HepG2 (cell line): Measurements from ENCODE around the gene PFAS. TPM values are rescaled to one million over a fixed set of nuclear protein-coding genes. Genes with fewer than 3 reads are reported as not detected.

Source experiments
- ATF3 ChIP-seq: sonication (generic); formaldehyde crosslinking; IDR thresholded peaks from 2 replicates; pipeline ENCODE4 v1.4.0; 2020; ENCODE audit warnings: missing genetic modification reagents
- BRCA1 ChIP-seq: sonication (generic); formaldehyde crosslinking; IDR thresholded peaks from 2 replicates; pipeline ENCODE4 v1.4.0; 2020; ENCODE audit warnings: missing genetic modification reagents
- ETV5 ChIP-seq: IDR thresholded peaks from 2 replicates; pipeline ENCODE4 v1.6.1; 2018; ENCODE audit warnings: missing biosample characterization, missing genetic modification reagents, inconsistent platforms, borderline replicate concordance
- EZH2 ChIP-seq: conservative IDR thresholded peaks from 2 replicates; pipeline ENCODE4 v1.6.1; 2012; ENCODE audit warnings: mild to moderate bottlenecking, low read depth, low read length, moderate library complexity
- GFI1 ChIP-seq: sonication (generic); formaldehyde crosslinking; IDR thresholded peaks from 2 replicates; pipeline ENCODE4 v1.5.0; 2020; ENCODE audit warnings: missing genetic modification reagents, mild to moderate bottlenecking, borderline replicate concordance
- HDAC6 ChIP-seq: fragments of 200-600 bp; sonication (generic); IDR thresholded peaks from 2 replicates; pipeline ENCODE4 v1.7.0; 2017; ENCODE audit warnings: mild to moderate bottlenecking, antibody characterized with exemption, low read length, low read depth
- MAFF ChIP-seq: IDR thresholded peaks from 2 replicates; pipeline ENCODE4 v1.6.1; 2011; ENCODE audit warnings: low read depth, low read length, improper control_type of control experiment
- MAZ ChIP-seq, 2 experiments: sonication (generic) in 1 of 2; formaldehyde crosslinking in 1 of 2; IDR thresholded peaks; 2 replicates each; pipeline versions ENCODE4 v1.5.0 to v1.6.1; 2012 to 2020; ENCODE audit warnings: low read depth in 2 of 2, mild to moderate bottlenecking in 2 of 2, borderline replicate concordance in 1 of 2, improper control_type of control experiment in 1 of 2, low read length in 1 of 2, missing genetic modification reagents in 1 of 2, moderate library complexity in 1 of 2
- MED8 ChIP-seq: sonication (generic); formaldehyde crosslinking; IDR thresholded peaks from 2 replicates; pipeline ENCODE4 v1.8.1; 2023; ENCODE audit warnings: mild to moderate bottlenecking, missing genetic modification reagents; ENCODE audit not compliant: insufficient replicate concordance
- MEIS1 ChIP-seq: sonication (generic); formaldehyde crosslinking; IDR thresholded peaks from 2 replicates; pipeline ENCODE4 v1.9.0; 2021; ENCODE audit warnings: mild to moderate bottlenecking, missing genetic modification reagents, moderate library complexity, borderline replicate concordance
- NFIC ChIP-seq: IDR thresholded peaks from 2 replicates; pipeline ENCODE4 v1.6.1; 2012; ENCODE audit warnings: mild to moderate bottlenecking, low read length, inconsistent platforms
- NFKBIZ ChIP-seq: IDR thresholded peaks from 2 replicates; pipeline ENCODE4 v1.6.1; 2018; ENCODE audit warnings: missing genetic modification reagents, missing compliant biosample characterization
- NR0B2 ChIP-seq: sonication (generic); formaldehyde crosslinking; IDR thresholded peaks from 2 replicates; pipeline ENCODE4 v1.4.0; 2020; ENCODE audit warnings: mild to moderate bottlenecking, missing genetic modification reagents
- NR1H2 ChIP-seq: sonication (generic); formaldehyde crosslinking; IDR thresholded peaks from 2 replicates; pipeline ENCODE4 v1.8.1; 2022; ENCODE audit warnings: low read depth, missing genetic modification reagents, borderline replicate concordance
- NR2F1 ChIP-seq, 2 experiments: fragments of 450-650 bp in 1 of 2; formaldehyde crosslinking in 1 of 2; IDR thresholded peaks; 2 replicates each; pipeline versions ENCODE4 v1.5.0 to v1.6.1; 2016 to 2020; ENCODE audit warnings: mild to moderate bottlenecking in 1 of 2, missing compliant biosample characterization in 1 of 2, missing genetic modification reagents in 1 of 2, moderate library complexity in 1 of 2
- SMC3 ChIP-seq: IDR thresholded peaks from 2 replicates; pipeline ENCODE4 v1.6.1; 2011; ENCODE audit warnings: low read length, improper control_type of control experiment
- SP2 ChIP-seq: sonication (generic); formaldehyde crosslinking; IDR thresholded peaks from 2 replicates; pipeline ENCODE4 v1.5.1; 2020; ENCODE audit warnings: mild to moderate bottlenecking, missing genetic modification reagents
- SRY ChIP-seq: sonication (generic); formaldehyde crosslinking; IDR thresholded peaks from 2 replicates; pipeline ENCODE4 v1.8.0; 2022; ENCODE audit warnings: mild to moderate bottlenecking, missing genetic modification reagents
- TEAD3 ChIP-seq: optimal IDR thresholded peaks from 2 replicates; pipeline ENCODE3; 2016; ENCODE audit warnings: borderline replicate concordance
- TP53 ChIP-seq: sonication (generic); formaldehyde crosslinking; conservative IDR thresholded peaks from 2 replicates; pipeline ENCODE4 v1.4.0; 2020; ENCODE audit warnings: missing genetic modification reagents
- UBTF ChIP-seq: sonication (generic); formaldehyde crosslinking; IDR thresholded peaks from 2 replicates; pipeline ENCODE4 v1.4.0; 2020; ENCODE audit warnings: mild to moderate bottlenecking, missing genetic modification reagents
- ZNF230 ChIP-seq: sonication (generic); formaldehyde crosslinking; IDR thresholded peaks from 2 replicates; pipeline ENCODE4 v1.4.0; 2020; ENCODE audit warnings: mild to moderate bottlenecking, missing genetic modification reagents
- ZNF274 ChIP-seq: sonication (generic); formaldehyde crosslinking; IDR thresholded peaks from 2 replicates; pipeline ENCODE4 v1.5.1; 2020; ENCODE audit warnings: mild to moderate bottlenecking, missing genetic modification reagents
- ZNF432 ChIP-seq: sonication (generic); formaldehyde crosslinking; IDR thresholded peaks from 2 replicates; pipeline ENCODE4 v1.5.0; 2020; ENCODE audit warnings: missing genetic modification reagents, mild to moderate bottlenecking, borderline replicate concordance
- ZNF546 ChIP-seq: sonication (generic); formaldehyde crosslinking; conservative IDR thresholded peaks from 2 replicates; pipeline ENCODE4 v1.8.1; 2023; ENCODE audit warnings: mild to moderate bottlenecking, missing genetic modification reagents
- ZNF552 ChIP-seq: sonication (generic); formaldehyde crosslinking; IDR thresholded peaks from 2 replicates; pipeline ENCODE4 v1.9.0; 2022; ENCODE audit warnings: missing genetic modification reagents, mild to moderate bottlenecking, borderline replicate concordance
- ZNF816 ChIP-seq: sonication (generic); formaldehyde crosslinking; IDR thresholded peaks from 2 replicates; pipeline ENCODE4 v1.8.0; 2022; ENCODE audit warnings: missing genetic modification reagents, mild to moderate bottlenecking, borderline replicate concordance
- ZNF841 ChIP-seq: sonication (generic); formaldehyde crosslinking; IDR thresholded peaks from 2 replicates; pipeline ENCODE4 v1.8.1; 2023; ENCODE audit warnings: missing genetic modification reagents, borderline replicate concordance
- polyA plus RNA-seq, 8 experiments: library from polyadenylated mRNA; depleted of rRNA in 3 of 8; stranded (reverse) in 7 of 8; unstranded in 1 of 8; fragments of >200 nt; fragmentation: Illumina TruSeq in 4 of 8; extraction: Trizol in 4 of 8; gene quantifications; 2 replicates each; pipeline versions ENCODE4 v1.2.1 to v1.2.3, GENCODE V29; 2011 to 2016; ENCODE audit warnings: low read depth in 4 of 8, missing spikeins in 1 of 8, mixed read lengths in 1 of 8; ENCODE audit not compliant: insufficient read depth in 1 of 8
- total RNA-seq, 5 experiments: library from RNA; depleted of rRNA; stranded (reverse); fragments of >200 nt; fragmentation: Illumina TruSeq; extraction: Trizol; gene quantifications; 2 replicates each; pipeline ENCODE4 v1.2.3, GENCODE V29; 2016; ENCODE audit warnings: low read depth in 1 of 5

PFAS gene
- total and polyA plus RNA-seq, 2 of the 13 experiments (the other 11 are each of a cell fraction or from before 2014, with no cell fraction given) = 49.4 to 58.2 TPM

- TF ChIP-seq GFI1 (CRISPR knock-in tag) (peak; percentile 83; the same call in 1 of the 2 replicates), NR0B2 (no peak), ZNF230 (CRISPR knock-in tag) (peak; percentile 42; the same call in 1 of the 2 replicates), ZNF552 (CRISPR knock-in tag) (no peak), ZNF274 (CRISPR knock-in tag) (0 out of 2 replicates have a peak, but pooled peaks have one; percentile 9), BRCA1 (CRISPR knock-in tag) (0 out of 2 replicates have a peak, but pooled peaks have one; percentile 19), MAZ (IDR thresholded peaks at IDR 0.05; ENCODE audit: borderline replicate concordance, low read depth, low read length) (no peak; the same call in 1 of the 2 replicates), MAZ (CRISPR knock-in tag; IDR thresholded peaks at IDR 0.05; ENCODE audit: low read depth) (peak; percentile 93), NR1H2 (CRISPR knock-in tag) (0 out of 2 replicates have a peak, but pooled peaks have one; percentile 66), SRY (CRISPR knock-in tag) (peak; percentile 96; the same call in 1 of the 2 replicates), NR2F1 (CRISPR knock-in tag; IDR thresholded peaks at IDR 0.05) (no peak), ZNF432 (CRISPR knock-in tag) (no peak), ATF3 (CRISPR knock-in tag) (peak; percentile 31; the same call in 1 of the 2 replicates), HDAC6 (no peak), ZNF841 (no peak), EZH2 (no peak), TEAD3 (CRISPR knock-in tag) (peak; percentile 28), ZNF816 (CRISPR knock-in tag) (no peak), TP53 (CRISPR knock-in tag) (no peak), SP2 (CRISPR knock-in tag) (no peak), ETV5 (CRISPR knock-in tag) (no peak; the same call in 1 of the 2 replicates), MAFF (no peak), MED8 (CRISPR knock-in tag) (no peak), UBTF (CRISPR knock-in tag) (peak; percentile 92), NFIC (peak; percentile 8; the same call in 1 of the 2 replicates), ZNF546 (no peak), MEIS1 (CRISPR knock-in tag) (peak; percentile 15; the same call in 1 of the 2 replicates), NFKBIZ (CRISPR knock-in tag) (peak; percentile 60; the same call in 1 of the 2 replicates), SMC3 (no peak)
Observed at GRCh38 chr17:8222630-8223355, 26.3 kb upstream of the PFAS start (continued).
